A549 (cell line): Measurements from ENCODE around the gene MTA3.

ENCODE experiments used
- CEBPB ChIP-seq, 2 experiments: fragments of >200 bp in 1 of 2; sonication (Bioruptor Twin) in 1 of 2; formaldehyde crosslinking in 1 of 2; IDR thresholded peaks; 2 replicates each; pipeline ENCODE4 v1.6.1; 2012 to 2016
- EP300 ChIP-seq, 2 experiments: fragments of >200 bp; sonication (Bioruptor Twin); formaldehyde crosslinking; IDR thresholded peaks; 2 replicates in 1 of 2; 3 replicates in 1 of 2; pipeline ENCODE4 v1.6.1; 2016 to 2017
- MYC ChIP-seq: IDR thresholded peaks from 2 replicates; pipeline ENCODE4 v1.6.1; 2012; ENCODE audit warnings: mild to moderate bottlenecking, inconsistent platforms, low read length, improper control_type of control experiment, borderline replicate concordance
- PHF8 ChIP-seq: fragments of 200-600 bp; sonication (generic); IDR thresholded peaks from 2 replicates; pipeline ENCODE4 v1.6.1; 2016; ENCODE audit warnings: low read depth, mild to moderate bottlenecking, antibody characterized with exemption, moderate library complexity, borderline replicate concordance
- POLR2A ChIP-seq: IDR thresholded peaks from 2 replicates; pipeline ENCODE4 v1.6.1; 2012; ENCODE audit warnings: mild to moderate bottlenecking, low read length
- RCOR1 ChIP-seq: fragments of 150-350 bp; IDR thresholded peaks from 2 replicates; pipeline ENCODE4 v1.6.1; 2014; ENCODE audit warnings: antibody characterized with exemption, low read length, low read depth
- USF2 ChIP-seq: fragments of 450-650 bp; IDR thresholded peaks from 2 replicates; pipeline ENCODE4 v1.6.1; 2014; ENCODE audit warnings: antibody characterized with exemption
- TF ChIP-seq, protein P1 (sequence below): fragments of 250-450 bp; sonication (Bioruptor Pico); IDR thresholded peaks from 2 replicates; pipeline ENCODE4 v1.5.0; 2021; ENCODE audit warnings: mild to moderate bottlenecking, moderate library complexity, borderline replicate concordance
- TF ChIP-seq, protein P2 (sequence below): fragments of >200 bp; sonication (Bioruptor Twin); formaldehyde crosslinking; IDR thresholded peaks from 3 replicates; pipeline ENCODE4 v1.5.1; 2016
- TF ChIP-seq, protein P3 (sequence below): fragments of 200-600 bp; sonication (generic); IDR thresholded peaks from 2 replicates; pipeline ENCODE4 v1.6.1; 2016; ENCODE audit warnings: antibody characterized with exemption, mild to moderate bottlenecking, moderate library complexity

DNA sequence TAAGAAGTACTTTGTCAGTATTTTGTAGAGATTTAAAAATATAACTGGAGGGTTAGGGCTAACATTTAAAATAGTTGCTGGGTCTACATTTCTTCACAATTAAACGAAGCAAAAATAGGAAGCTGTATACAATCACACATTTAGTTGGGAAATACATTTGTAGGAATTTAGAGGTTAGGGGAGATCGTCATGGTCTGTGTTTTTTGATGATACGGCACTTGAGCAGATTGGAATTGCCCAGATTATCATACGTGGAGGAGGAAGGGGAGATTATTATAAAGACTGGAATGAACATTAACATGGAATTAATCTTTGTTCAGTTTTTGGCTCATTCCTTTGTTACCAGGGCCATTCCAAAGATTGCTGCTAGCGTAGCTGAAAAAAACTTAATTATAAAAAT lies 84.6 kb downstream of the MTA3 start:
- TF ChIP-seq RCOR1 (no peak), EP300 (IDR thresholded peaks at IDR 0.05) (no peak), POLR2A (no peak), CEBPB (IDR thresholded peaks at IDR 0.05) (no peak), USF2 (no peak), PHF8 (no peak), MYC (no peak)
- TF ChIP-seq, protein P1, sequence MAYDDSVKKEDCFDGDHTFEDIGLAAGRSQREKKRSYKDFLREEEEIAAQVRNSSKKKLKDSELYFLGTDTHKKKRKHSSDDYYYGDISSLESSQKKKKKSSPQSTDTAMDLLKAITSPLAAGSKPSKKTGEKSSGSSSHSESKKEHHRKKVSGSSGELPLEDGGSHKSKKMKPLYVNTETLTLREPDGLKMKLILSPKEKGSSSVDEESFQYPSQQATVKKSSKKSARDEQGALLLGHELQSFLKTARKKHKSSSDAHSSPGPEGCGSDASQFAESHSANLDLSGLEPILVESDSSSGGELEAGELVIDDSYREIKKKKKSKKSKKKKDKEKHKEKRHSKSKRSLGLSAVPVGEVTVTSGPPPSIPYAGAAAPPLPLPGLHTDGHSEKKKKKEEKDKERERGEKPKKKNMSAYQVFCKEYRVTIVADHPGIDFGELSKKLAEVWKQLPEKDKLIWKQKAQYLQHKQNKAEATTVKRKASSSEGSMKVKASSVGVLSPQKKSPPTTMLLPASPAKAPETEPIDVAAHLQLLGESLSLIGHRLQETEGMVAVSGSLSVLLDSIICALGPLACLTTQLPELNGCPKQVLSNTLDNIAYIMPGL (CRISPR knock-in tag) = no peak
- TF ChIP-seq, protein P2, sequence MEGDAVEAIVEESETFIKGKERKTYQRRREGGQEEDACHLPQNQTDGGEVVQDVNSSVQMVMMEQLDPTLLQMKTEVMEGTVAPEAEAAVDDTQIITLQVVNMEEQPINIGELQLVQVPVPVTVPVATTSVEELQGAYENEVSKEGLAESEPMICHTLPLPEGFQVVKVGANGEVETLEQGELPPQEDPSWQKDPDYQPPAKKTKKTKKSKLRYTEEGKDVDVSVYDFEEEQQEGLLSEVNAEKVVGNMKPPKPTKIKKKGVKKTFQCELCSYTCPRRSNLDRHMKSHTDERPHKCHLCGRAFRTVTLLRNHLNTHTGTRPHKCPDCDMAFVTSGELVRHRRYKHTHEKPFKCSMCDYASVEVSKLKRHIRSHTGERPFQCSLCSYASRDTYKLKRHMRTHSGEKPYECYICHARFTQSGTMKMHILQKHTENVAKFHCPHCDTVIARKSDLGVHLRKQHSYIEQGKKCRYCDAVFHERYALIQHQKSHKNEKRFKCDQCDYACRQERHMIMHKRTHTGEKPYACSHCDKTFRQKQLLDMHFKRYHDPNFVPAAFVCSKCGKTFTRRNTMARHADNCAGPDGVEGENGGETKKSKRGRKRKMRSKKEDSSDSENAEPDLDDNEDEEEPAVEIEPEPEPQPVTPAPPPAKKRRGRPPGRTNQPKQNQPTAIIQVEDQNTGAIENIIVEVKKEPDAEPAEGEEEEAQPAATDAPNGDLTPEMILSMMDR = no peak
- TF ChIP-seq, protein P3, sequence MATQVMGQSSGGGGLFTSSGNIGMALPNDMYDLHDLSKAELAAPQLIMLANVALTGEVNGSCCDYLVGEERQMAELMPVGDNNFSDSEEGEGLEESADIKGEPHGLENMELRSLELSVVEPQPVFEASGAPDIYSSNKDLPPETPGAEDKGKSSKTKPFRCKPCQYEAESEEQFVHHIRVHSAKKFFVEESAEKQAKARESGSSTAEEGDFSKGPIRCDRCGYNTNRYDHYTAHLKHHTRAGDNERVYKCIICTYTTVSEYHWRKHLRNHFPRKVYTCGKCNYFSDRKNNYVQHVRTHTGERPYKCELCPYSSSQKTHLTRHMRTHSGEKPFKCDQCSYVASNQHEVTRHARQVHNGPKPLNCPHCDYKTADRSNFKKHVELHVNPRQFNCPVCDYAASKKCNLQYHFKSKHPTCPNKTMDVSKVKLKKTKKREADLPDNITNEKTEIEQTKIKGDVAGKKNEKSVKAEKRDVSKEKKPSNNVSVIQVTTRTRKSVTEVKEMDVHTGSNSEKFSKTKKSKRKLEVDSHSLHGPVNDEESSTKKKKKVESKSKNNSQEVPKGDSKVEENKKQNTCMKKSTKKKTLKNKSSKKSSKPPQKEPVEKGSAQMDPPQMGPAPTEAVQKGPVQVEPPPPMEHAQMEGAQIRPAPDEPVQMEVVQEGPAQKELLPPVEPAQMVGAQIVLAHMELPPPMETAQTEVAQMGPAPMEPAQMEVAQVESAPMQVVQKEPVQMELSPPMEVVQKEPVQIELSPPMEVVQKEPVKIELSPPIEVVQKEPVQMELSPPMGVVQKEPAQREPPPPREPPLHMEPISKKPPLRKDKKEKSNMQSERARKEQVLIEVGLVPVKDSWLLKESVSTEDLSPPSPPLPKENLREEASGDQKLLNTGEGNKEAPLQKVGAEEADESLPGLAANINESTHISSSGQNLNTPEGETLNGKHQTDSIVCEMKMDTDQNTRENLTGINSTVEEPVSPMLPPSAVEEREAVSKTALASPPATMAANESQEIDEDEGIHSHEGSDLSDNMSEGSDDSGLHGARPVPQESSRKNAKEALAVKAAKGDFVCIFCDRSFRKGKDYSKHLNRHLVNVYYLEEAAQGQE = no peak
